Cerebellar cortex (tissue), 1 donor: Measurements from ENCODE around the gene ANKRD13C.

Source experiments
- DNase-seq: peaks from one replicate; pipeline ENCODE4 v3.0.0-alpha.2; 2015; ENCODE audit warnings: low spot score

ANKRD13C gene

GRCh38 chr1:70211541-70211940 lies 143.0 kb downstream of the ANKRD13C start:
- no peak for DNase-seq

DNA sequence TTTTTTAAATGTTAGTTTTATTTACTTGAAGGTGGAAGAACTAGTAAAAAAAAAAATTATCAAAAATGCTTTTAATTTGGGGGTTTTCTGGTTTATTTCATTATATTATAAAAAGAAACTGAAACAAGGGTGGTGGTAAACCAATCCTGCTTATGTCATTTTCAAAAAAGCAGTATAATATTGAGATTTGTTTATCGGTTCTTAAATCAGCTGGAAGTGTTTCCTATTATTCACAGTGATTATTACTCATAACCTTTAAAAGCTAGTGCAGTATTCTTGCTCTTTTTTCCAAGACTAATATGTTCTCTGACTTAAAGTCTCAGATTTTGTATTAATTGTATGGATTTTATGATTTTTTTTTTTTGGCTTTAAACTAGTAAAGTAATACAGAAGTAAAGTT lies 143.7 kb downstream of the ANKRD13C start:
- DNase-seq, result no peak
